ENCODE data around the gene CRYBG1.

The CRYBG1 gene

GRCh38 chr6:106339334-106340029 lies 21.0 kb upstream of the CRYBG1 start:
- Histone ChIP-seq H3K4me2 (ENCODE audit: low read depth, low read length) (no peak overlapping the region), H3K4me1 (ENCODE audit: low read length) (no peaks in the 10 kb centered on the region), H3K4me3 (ENCODE audit: low read length) (no peak overlapping the region), H3K9me3 (replicated peaks; ENCODE audit: insufficient read depth, low read length) (no peaks in the 10 kb centered on the region), H4K20me1 (ENCODE audit: insufficient read depth, low read length) (no peaks in the 10 kb centered on the region), H3K79me2 (ENCODE audit: low read length) (no peaks in the 10 kb centered on the region), H3K36me3 (replicated peaks; ENCODE audit: insufficient read depth, low read length) (no peaks in the 10 kb centered on the region), H3F3A (ENCODE audit: insufficient read depth, low read length) (no peaks in the 10 kb centered on the region), H3K9ac (ENCODE audit: low read length) (no peak overlapping the region), H3K27ac (ENCODE audit: low read length) (no peak overlapping the region), H3K9me2 (replicated peaks; ENCODE audit: insufficient read depth, low read length) (no peaks in the 10 kb centered on the region), H2AFZ (ENCODE audit: low read length) (no peak overlapping the region), H3K27me3 (replicated peaks; ENCODE audit: insufficient read depth, low read length) (no peaks in the 10 kb centered on the region)
- TF ChIP-seq EZH2 (optimal IDR thresholded peaks at IDR 0.05; ENCODE audit: low read depth, low read length) (no peak), CTCF (IDR thresholded peaks at IDR 0.05; ENCODE audit: low read length) (peak; percentile 76), EZH2phosphoT487 (IDR thresholded peaks at IDR 0.05; ENCODE audit: low read length) (no peak)
- DNase-seq, result peak; percentile 40

- no peaks in the 10 kb centered on the region for H3K36me3 ChIP-seq (replicated peaks; ENCODE audit: insufficient read depth, low read length)
- no peak for DNase-seq
- H4K20me1 ChIP-seq (ENCODE audit: insufficient read depth, low read length), result no peaks in the 10 kb centered on the region
- no peak overlapping the region for H3K9ac ChIP-seq (ENCODE audit: low read length)
- no peaks in the 10 kb centered on the region for H3K27me3 ChIP-seq (replicated peaks; ENCODE audit: insufficient read depth, low read length)
- H3K4me3 ChIP-seq (ENCODE audit: low read length), result no peak overlapping the region
- H3K4me1 ChIP-seq (ENCODE audit: low read length), result no peaks in the 10 kb centered on the region
- no peaks in the 10 kb centered on the region for H3K79me2 ChIP-seq (ENCODE audit: low read length)
- H3K27ac ChIP-seq (ENCODE audit: low read length), result no peak overlapping the region
- no peak overlapping the region for H3K4me2 ChIP-seq (ENCODE audit: low read depth, low read length)
- H2AFZ ChIP-seq (ENCODE audit: low read length), result no peak overlapping the region
- H3F3A ChIP-seq (ENCODE audit: insufficient read depth, low read length), result no peaks in the 10 kb centered on the region
- TF ChIP-seq CTCF (IDR thresholded peaks at IDR 0.05; ENCODE audit: low read length) (no peak), EZH2phosphoT487 (IDR thresholded peaks at IDR 0.05; ENCODE audit: low read length) (no peak), EZH2 (optimal IDR thresholded peaks at IDR 0.05; ENCODE audit: low read depth, low read length) (no peak)
- H3K9me3 ChIP-seq (replicated peaks; ENCODE audit: insufficient read depth, low read length), result no peaks in the 10 kb centered on the region
- H3K9me2 ChIP-seq (replicated peaks; ENCODE audit: insufficient read depth, low read length), result no peaks in the 10 kb centered on the region
Measured at GRCh38 chr6:106347219-106347618, 13.3 kb upstream of the CRYBG1 start.

GRCh38 chr6:106356378-106356777 lies 4.1 kb upstream of the CRYBG1 start:
- no peak for TF ChIP-seq EZH2phosphoT487 (IDR thresholded peaks at IDR 0.05; ENCODE audit: low read length)
- no peak for TF ChIP-seq EZH2 (optimal IDR thresholded peaks at IDR 0.05; ENCODE audit: low read depth, low read length)
- no peak for TF ChIP-seq CTCF (IDR thresholded peaks at IDR 0.05; ENCODE audit: low read length)
- no peaks in the 10 kb centered on the region for H4K20me1 ChIP-seq (ENCODE audit: insufficient read depth, low read length)
- no peaks in the 10 kb centered on the region for H3K79me2 ChIP-seq (ENCODE audit: low read length)
- peaks cover 9% of the 10 kb centered on the region for H3K4me1 ChIP-seq (ENCODE audit: low read length)
- peaks cover 8% of the 10 kb centered on the region for H3K27me3 ChIP-seq (replicated peaks; ENCODE audit: insufficient read depth, low read length)
- DNase-seq, result no peak
- H3K27ac ChIP-seq (ENCODE audit: low read length), result no peak overlapping the region
- H3K36me3 ChIP-seq (replicated peaks; ENCODE audit: insufficient read depth, low read length), result no peaks in the 10 kb centered on the region
- no peaks in the 10 kb centered on the region for H3F3A ChIP-seq (ENCODE audit: insufficient read depth, low read length)
- no peaks in the 10 kb centered on the region for H3K9me3 ChIP-seq (replicated peaks; ENCODE audit: insufficient read depth, low read length)
- no peak overlapping the region for H3K4me2 ChIP-seq (ENCODE audit: low read depth, low read length)
- no peaks in the 10 kb centered on the region for H3K9me2 ChIP-seq (replicated peaks; ENCODE audit: insufficient read depth, low read length)
- no peak overlapping the region for H2AFZ ChIP-seq (ENCODE audit: low read length)
- no peak overlapping the region for H3K9ac ChIP-seq (ENCODE audit: low read length)
- no peak overlapping the region for H3K4me3 ChIP-seq (ENCODE audit: low read length)
